Neural cell (in vitro differentiated cells): Measurements from ENCODE around the gene UNC79.

Experiments
- EP300 ChIP-seq: fragments of 450-650 bp; conservative IDR thresholded peaks from 2 replicates; pipeline ENCODE4 v1.6.1; 2014; ENCODE audit warnings: antibody characterized with exemption, mild to moderate bottlenecking, moderate library complexity; ENCODE audit not compliant: poor library complexity, severe bottlenecking
- EZH2 ChIP-seq: fragments of 200-600, 300-800 bp; shearing (Covaris generic), sonication (generic); IDR thresholded peaks from 2 replicates; pipeline ENCODE4 v1.6.1; 2014; ENCODE audit warnings: antibody characterized with exemption, low read length, borderline replicate concordance, mild to moderate bottlenecking; ENCODE audit not compliant: insufficient read depth, poor library complexity, severe bottlenecking
- MXI1 ChIP-seq: fragments of 450-650 bp; conservative IDR thresholded peaks from 2 replicates; pipeline ENCODE4 v1.6.1; 2014; ENCODE audit warnings: antibody characterized with exemption, mild to moderate bottlenecking; ENCODE audit not compliant: poor library complexity, severe bottlenecking
- POLR2AphosphoS5 ChIP-seq: IDR thresholded peaks from 2 replicates; pipeline ENCODE4 v1.6.1; 2012
- RAD21 ChIP-seq: fragments of 450-650 bp; conservative IDR thresholded peaks from 2 replicates; pipeline ENCODE4 v1.6.1; 2014; ENCODE audit warnings: antibody characterized with exemption, mild to moderate bottlenecking, moderate library complexity
- SMC3 ChIP-seq: fragments of 450-650 bp; conservative IDR thresholded peaks from 2 replicates; pipeline ENCODE4 v1.6.1; 2014; ENCODE audit warnings: antibody characterized with exemption, mild to moderate bottlenecking, moderate library complexity; ENCODE audit not compliant: poor library complexity
- TAF1 ChIP-seq: IDR thresholded peaks from 2 replicates; pipeline ENCODE4 v1.6.1; 2012; ENCODE audit warnings: low read depth
- TF ChIP-seq, protein P1 (sequence below): fragments of 450-650 bp; IDR thresholded peaks from 2 replicates; pipeline ENCODE4 v1.5.1; 2014; ENCODE audit warnings: antibody characterized with exemption, mild to moderate bottlenecking, moderate library complexity; ENCODE audit not compliant: poor library complexity, severe bottlenecking
- TF ChIP-seq, protein P2 (sequence below): IDR thresholded peaks from 2 replicates; pipeline ENCODE4 v1.6.1; 2012; ENCODE audit warnings: borderline replicate concordance

DNA sequence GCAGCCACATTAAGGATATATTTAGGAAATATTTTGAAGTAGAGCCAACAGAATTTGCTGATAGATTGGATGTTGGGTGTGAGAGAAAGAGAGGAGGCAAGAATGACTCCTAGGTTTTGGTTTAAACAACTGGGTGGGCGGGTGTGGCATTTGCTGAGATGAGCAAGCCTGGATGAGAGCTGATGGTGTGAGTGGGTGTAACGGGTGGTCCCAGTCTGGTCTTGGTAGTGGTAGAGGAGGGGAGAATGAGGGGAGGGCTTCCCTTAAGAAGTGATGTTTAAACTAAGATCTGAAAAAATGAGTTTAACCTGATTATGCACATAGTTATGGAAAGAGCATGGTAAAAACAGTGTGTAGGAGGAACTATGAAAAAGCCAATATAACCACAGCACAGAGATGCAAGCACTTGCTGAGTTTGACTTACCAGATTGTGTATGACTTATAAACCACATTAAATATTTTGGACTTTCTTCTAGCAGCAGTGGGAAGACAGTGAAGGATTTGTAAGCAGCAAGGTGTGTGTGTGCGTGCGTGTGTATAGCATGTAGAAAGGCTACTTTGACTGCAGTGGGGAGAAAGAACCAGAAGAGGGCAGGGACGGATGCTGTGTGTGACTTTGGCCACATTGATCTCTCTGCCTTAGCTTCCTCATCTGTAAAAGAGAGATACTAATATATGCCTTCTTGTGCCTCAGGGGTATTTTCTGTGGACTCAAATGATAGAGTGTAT, 217.9 kb downstream of the UNC79 start:
- no peak for TF ChIP-seq EP300
- TF ChIP-seq, protein P1, sequence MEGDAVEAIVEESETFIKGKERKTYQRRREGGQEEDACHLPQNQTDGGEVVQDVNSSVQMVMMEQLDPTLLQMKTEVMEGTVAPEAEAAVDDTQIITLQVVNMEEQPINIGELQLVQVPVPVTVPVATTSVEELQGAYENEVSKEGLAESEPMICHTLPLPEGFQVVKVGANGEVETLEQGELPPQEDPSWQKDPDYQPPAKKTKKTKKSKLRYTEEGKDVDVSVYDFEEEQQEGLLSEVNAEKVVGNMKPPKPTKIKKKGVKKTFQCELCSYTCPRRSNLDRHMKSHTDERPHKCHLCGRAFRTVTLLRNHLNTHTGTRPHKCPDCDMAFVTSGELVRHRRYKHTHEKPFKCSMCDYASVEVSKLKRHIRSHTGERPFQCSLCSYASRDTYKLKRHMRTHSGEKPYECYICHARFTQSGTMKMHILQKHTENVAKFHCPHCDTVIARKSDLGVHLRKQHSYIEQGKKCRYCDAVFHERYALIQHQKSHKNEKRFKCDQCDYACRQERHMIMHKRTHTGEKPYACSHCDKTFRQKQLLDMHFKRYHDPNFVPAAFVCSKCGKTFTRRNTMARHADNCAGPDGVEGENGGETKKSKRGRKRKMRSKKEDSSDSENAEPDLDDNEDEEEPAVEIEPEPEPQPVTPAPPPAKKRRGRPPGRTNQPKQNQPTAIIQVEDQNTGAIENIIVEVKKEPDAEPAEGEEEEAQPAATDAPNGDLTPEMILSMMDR: no peak
- TF ChIP-seq RAD21: no peak
- TF ChIP-seq POLR2AphosphoS5: no peak
- TF ChIP-seq MXI1: no peak
- TF ChIP-seq, protein P2, sequence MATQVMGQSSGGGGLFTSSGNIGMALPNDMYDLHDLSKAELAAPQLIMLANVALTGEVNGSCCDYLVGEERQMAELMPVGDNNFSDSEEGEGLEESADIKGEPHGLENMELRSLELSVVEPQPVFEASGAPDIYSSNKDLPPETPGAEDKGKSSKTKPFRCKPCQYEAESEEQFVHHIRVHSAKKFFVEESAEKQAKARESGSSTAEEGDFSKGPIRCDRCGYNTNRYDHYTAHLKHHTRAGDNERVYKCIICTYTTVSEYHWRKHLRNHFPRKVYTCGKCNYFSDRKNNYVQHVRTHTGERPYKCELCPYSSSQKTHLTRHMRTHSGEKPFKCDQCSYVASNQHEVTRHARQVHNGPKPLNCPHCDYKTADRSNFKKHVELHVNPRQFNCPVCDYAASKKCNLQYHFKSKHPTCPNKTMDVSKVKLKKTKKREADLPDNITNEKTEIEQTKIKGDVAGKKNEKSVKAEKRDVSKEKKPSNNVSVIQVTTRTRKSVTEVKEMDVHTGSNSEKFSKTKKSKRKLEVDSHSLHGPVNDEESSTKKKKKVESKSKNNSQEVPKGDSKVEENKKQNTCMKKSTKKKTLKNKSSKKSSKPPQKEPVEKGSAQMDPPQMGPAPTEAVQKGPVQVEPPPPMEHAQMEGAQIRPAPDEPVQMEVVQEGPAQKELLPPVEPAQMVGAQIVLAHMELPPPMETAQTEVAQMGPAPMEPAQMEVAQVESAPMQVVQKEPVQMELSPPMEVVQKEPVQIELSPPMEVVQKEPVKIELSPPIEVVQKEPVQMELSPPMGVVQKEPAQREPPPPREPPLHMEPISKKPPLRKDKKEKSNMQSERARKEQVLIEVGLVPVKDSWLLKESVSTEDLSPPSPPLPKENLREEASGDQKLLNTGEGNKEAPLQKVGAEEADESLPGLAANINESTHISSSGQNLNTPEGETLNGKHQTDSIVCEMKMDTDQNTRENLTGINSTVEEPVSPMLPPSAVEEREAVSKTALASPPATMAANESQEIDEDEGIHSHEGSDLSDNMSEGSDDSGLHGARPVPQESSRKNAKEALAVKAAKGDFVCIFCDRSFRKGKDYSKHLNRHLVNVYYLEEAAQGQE: no peak
- TF ChIP-seq TAF1: no peak
- no peak for TF ChIP-seq EZH2
- TF ChIP-seq SMC3: no peak
